Body of pancreas (tissue), 4 donors: ENCODE data around the gene OXCT2.

ENCODE experiments used
- CTCF ChIP-seq, 7 experiments: fragments of 450-650 bp in 4 of 7; fragments of 200-600 bp in 3 of 7; sonication (generic) in 3 of 7; IDR thresholded peaks; one replicate each; pipeline ENCODE4 v1.5.1; 2016 to 2019; ENCODE audit warnings: antibody characterized with exemption in 7 of 7
- POLR2A ChIP-seq, 3 donors: fragments of 450-650 bp; IDR thresholded peaks; one replicate each; pipeline ENCODE4 v1.6.1; 2016; ENCODE audit warnings: antibody characterized with exemption in 3 of 3, mild to moderate bottlenecking in 2 of 3

GRCh38 chr1:39781349-39781715 lies 10.2 kb upstream of the OXCT2 start:
- no peak for TF ChIP-seq CTCF (IDR thresholded peaks at IDR 0.05)
- TF ChIP-seq POLR2A (IDR thresholded peaks at IDR 0.05), result no peak
